Muscle layer of colon (tissue), 2 donors: ENCODE results near the gene KIF1C.
"Not testable (repeated sequence)": the region's sequence is repeated elsewhere in the genome, so short reads cannot be mapped to it uniquely, and the experiment has no call there.

Experiments
- H3K27ac ChIP-seq: one replicate; pipeline ENCODE4 v1.7.0; 2013; ENCODE audit warnings: low read depth, mild to moderate bottlenecking, low read length, moderate library complexity
- H3K27me3 ChIP-seq, 2 donors: one replicate each; pipeline ENCODE4 v1.7.0; 2013; ENCODE audit warnings: low read length in 2 of 2, mild to moderate bottlenecking in 2 of 2; ENCODE audit not compliant: insufficient read depth in 2 of 2, control insufficient read depth in 1 of 2
- H3K36me3 ChIP-seq: one replicate; pipeline ENCODE4 v1.7.0; 2013; ENCODE audit warnings: mild to moderate bottlenecking, low read length; ENCODE audit not compliant: insufficient read depth
- H3K4me1 ChIP-seq: one replicate; pipeline ENCODE4 v1.7.0; 2013; ENCODE audit warnings: mild to moderate bottlenecking, low read length; ENCODE audit not compliant: insufficient read depth
- H3K4me3 ChIP-seq, 2 donors: one replicate each; pipeline ENCODE4 v1.7.0; 2013; ENCODE audit warnings: low read length in 2 of 2, low read depth in 1 of 2, mild to moderate bottlenecking in 1 of 2, moderate library complexity in 1 of 2
- H3K9ac ChIP-seq: one replicate; pipeline ENCODE4 v1.7.0; 2013; ENCODE audit warnings: low read length
- H3K9me3 ChIP-seq: one replicate; pipeline ENCODE4 v1.7.0; 2013; ENCODE audit warnings: mild to moderate bottlenecking, low read length
- donor health status: abdominal sarcoma.
- donor health status: Adenocarcinoma of cecum.

The KIF1C gene

DNA sequence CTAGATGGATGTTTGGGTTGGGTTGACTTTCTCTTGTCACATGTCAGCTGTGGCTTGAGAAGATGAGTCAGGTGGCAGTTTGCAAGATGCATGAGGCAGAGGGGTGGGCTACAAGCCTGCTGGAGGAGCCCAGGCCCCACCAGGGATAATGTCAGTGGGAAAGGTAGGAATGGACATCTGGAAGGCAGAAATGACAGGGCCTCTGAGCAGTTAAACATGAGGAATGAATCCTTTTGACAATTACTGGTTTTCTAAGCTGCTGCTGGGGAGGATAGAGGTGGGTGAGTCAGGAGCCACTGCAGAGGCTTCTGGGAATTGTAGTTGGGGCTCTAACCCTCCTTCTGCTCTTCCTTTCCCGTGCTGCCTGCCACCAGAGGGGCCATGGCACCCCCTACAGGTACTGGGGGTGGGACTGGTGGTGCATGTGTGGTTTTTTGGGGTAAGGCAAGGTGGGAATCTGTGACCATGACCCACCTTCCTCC lies 21.8 kb downstream of the KIF1C start:
- Histone ChIP-seq H3K9ac (no peak overlapping the region), H3K27ac (no peak overlapping the region)

GRCh38 chr17:5020502-5021023 lies 22.8 kb downstream of the KIF1C start:
- H3K4me3 ChIP-seq, result no peak overlapping the region
- H3K9ac ChIP-seq, result no peak overlapping the region
- H3K27me3 ChIP-seq, result no peaks in the 10 kb centered on the region
- H3K4me1 ChIP-seq, result no peaks in the 10 kb centered on the region
- no peaks in the 10 kb centered on the region for H3K9me3 ChIP-seq
- H3K36me3 ChIP-seq, result peaks cover 45% of the 10 kb centered on the region
- H3K27ac ChIP-seq, result no peak overlapping the region

More for the DNA sequence above, 21.8 kb downstream of the KIF1C start:
- no peaks in the 10 kb centered on the region for H3K4me1 ChIP-seq
- peaks cover 52% of the 10 kb centered on the region for H3K36me3 ChIP-seq
- H3K27me3 ChIP-seq, result no peaks in the 10 kb centered on the region
- H3K4me3 ChIP-seq, result no peak overlapping the region
- H3K9me3 ChIP-seq, result no peaks in the 10 kb centered on the region

DNA sequence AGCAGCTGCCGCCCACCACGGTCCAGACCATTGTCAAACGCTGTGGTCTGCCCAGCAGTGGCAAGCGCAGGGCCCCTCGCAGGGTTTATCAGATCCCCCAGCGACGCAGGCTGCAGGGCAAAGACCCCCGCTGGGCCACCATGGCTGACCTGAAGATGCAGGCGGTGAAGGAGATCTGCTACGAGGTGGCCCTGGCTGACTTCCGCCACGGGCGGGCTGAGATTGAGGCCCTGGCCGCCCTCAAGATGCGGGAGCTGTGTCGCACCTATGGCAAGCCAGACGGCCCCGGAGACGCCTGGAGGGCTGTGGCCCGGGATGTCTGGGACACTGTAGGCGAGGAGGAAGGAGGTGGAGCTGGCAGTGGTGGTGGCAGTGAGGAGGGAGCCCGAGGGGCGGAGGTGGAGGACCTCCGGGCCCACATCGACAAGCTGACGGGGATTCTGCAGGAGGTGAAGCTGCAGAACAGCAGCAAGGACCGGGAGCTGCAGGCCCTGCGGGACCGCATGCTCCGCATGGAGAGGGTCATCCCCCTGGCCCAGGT lies 24.5 kb downstream of the KIF1C start:
- Histone ChIP-seq H3K9ac (no peak overlapping the region), H3K36me3 (peaks cover 41% of the 10 kb centered on the region)

DNA sequence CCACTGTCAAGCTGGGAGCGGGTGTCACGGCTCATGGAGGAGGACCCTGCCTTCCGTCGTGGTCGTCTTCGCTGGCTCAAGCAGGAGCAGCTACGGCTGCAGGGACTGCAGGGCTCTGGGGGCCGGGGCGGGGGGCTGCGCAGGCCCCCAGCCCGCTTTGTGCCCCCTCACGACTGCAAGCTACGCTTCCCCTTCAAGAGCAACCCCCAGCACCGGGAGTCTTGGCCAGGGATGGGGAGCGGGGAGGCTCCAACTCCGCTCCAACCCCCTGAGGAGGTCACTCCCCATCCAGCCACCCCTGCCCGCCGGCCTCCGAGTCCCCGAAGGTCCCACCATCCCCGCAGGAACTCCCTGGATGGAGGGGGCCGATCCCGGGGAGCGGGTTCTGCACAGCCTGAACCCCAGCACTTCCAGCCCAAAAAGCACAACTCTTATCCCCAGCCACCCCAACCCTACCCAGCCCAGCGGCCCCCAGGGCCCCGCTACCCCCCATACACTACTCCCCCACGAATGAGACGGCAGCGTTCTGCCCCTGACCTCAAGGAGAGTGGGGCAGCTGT lies 25.9 kb downstream of the KIF1C start:
- Histone ChIP-seq H3K27me3 (no peaks in the 10 kb centered on the region), H3K27ac (no peak overlapping the region), H3K9ac (no peak overlapping the region), H3K4me1 (no peaks in the 10 kb centered on the region), H3K36me3 (peaks cover 38% of the 10 kb centered on the region), H3K9me3 (no peaks in the 10 kb centered on the region), H3K4me3 (no peak overlapping the region)

More for the DNA sequence above, 24.5 kb downstream of the KIF1C start:
- Histone ChIP-seq H3K27me3 (no peaks in the 10 kb centered on the region), H3K9me3 (no peaks in the 10 kb centered on the region), H3K4me3 (no peak overlapping the region), H3K4me1 (no peaks in the 10 kb centered on the region), H3K27ac (no peak overlapping the region)

DNA sequence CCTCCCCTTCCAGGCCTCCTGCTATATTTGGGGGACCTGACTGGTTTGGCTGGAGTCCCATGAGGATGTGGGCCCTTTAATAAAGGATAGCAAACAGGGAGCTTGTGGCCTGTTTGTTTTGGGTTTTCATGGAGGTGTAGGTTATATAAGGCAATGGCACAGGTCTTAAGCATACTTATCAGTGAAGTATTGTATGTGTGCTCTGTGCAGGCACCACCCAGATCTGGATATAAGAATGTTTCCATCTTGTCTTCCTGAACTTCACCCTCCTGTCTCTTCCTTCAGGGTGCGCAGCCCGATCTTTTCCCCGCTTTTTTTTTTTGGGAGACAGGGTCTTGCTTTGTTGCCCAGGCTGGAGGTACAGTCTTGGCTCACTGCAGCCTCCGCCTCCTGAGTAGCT lies 26.9 kb downstream of the KIF1C start:
- H3K9me3 ChIP-seq, result no peaks in the 10 kb centered on the region
- no peaks in the 10 kb centered on the region for H3K27me3 ChIP-seq
- H3K4me3 ChIP-seq, result no peak overlapping the region
- H3K36me3 ChIP-seq, result peaks cover 28% of the 10 kb centered on the region
- no peak overlapping the region for H3K9ac ChIP-seq
- H3K4me1 ChIP-seq, result no peaks in the 10 kb centered on the region
- no peak overlapping the region for H3K27ac ChIP-seq

DNA sequence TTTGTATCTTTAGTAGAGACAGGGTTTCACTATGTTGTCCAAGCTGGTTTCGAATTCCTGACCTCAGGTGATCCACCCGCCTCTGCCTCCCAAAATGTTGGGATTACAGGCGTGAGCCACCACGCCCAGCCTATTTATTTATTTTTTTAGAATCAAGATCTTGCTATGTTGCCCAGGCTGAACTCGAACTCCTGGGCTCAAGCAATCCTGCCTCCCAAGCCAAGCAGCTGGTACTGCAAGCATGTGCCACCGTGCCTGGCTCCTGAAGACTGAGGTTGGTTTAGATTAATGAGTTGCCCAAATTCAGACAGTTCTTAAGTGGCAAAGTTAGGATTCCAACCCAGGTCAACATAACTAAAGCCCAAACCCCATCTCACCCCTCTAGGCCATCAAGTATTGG lies 29.5 kb downstream of the KIF1C start:
- Histone ChIP-seq H3K4me3 (no peak overlapping the region), H3K4me1 (no peaks in the 10 kb centered on the region), H3K27me3 (no peaks in the 10 kb centered on the region), H3K27ac (no peak overlapping the region), H3K9me3 (no peaks in the 10 kb centered on the region), H3K9ac (no peak overlapping the region), H3K36me3 (peaks cover 5% of the 10 kb centered on the region)

GRCh38 chr17:5027916-5028315 lies 30.2 kb downstream of the KIF1C start:
- H3K27me3 ChIP-seq, result no peaks in the 10 kb centered on the region
- no peaks in the 10 kb centered on the region for H3K36me3 ChIP-seq
- H3K9me3 ChIP-seq, result no peaks in the 10 kb centered on the region
- H3K27ac ChIP-seq, result no peak overlapping the region
- no peak overlapping the region for H3K4me3 ChIP-seq
- H3K4me1 ChIP-seq, result no peaks in the 10 kb centered on the region
- H3K9ac ChIP-seq, result no peak overlapping the region

DNA sequence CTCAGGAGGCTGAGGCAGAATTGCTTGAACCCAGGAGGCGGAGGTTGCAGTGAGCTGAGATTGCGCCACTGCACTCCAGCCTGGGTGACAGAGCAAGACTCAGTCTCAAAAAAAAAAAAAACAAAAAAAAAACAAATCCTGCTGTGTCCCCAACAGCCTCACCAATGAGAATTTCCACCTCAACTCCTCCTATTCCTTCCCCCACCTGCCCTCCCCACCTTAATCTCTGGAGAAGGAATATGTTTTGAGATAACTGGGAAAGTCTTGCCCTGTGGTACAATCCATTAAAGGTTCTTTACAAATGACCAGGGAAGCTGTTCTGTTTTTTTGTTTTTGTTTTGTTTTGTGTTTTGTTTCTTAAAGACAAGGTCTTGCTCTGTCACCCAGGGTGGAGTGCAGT lies 32.4 kb downstream of the KIF1C start:
- H3K36me3 ChIP-seq, H3K27ac ChIP-seq, H3K9me3 ChIP-seq, H3K4me1 ChIP-seq, H3K27me3 ChIP-seq, H3K4me3 ChIP-seq, H3K9ac ChIP-seq: not testable (repeated sequence)

GRCh38 chr17:5031365-5032082 lies 33.8 kb downstream of the KIF1C start:
- Histone ChIP-seq H3K27me3 (peaks cover 0 to 5% of the 10 kb centered on the region in 2 donors), H3K4me1 (no peaks in the 10 kb centered on the region), H3K9me3 (no peaks in the 10 kb centered on the region), H3K27ac (no peak overlapping the region), H3K4me3 (peak overlapping the region; percentile 23 to 61), H3K36me3 (no peaks in the 10 kb centered on the region), H3K9ac (no peak overlapping the region)

DNA sequence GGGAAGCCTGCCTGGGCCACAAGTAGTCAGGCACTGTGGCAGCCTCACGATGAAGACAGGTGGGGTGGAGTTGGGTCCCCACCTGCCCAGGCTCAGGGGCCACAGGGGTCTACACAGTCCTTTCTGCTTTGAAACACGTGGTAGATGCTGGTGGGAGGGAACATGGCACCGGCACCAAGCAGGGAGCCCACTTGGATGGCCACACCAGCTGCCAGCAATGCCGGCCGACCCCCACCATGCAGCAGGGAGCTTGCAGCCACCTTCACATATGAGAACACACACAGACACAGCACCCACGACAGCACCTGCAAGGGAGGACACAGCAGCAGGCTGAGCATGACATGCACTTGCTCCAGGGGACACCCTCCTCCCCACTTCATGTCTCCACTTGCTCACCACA lies 35.1 kb downstream of the KIF1C start:
- Histone ChIP-seq H3K36me3 (no peaks in the 10 kb centered on the region), H3K4me1 (no peaks in the 10 kb centered on the region), H3K27ac (no peak overlapping the region), H3K4me3 (no peak overlapping the region), H3K9ac (no peak overlapping the region), H3K9me3 (no peaks in the 10 kb centered on the region), H3K27me3 (peaks cover 0 to 5% of the 10 kb centered on the region in 2 donors)

DNA sequence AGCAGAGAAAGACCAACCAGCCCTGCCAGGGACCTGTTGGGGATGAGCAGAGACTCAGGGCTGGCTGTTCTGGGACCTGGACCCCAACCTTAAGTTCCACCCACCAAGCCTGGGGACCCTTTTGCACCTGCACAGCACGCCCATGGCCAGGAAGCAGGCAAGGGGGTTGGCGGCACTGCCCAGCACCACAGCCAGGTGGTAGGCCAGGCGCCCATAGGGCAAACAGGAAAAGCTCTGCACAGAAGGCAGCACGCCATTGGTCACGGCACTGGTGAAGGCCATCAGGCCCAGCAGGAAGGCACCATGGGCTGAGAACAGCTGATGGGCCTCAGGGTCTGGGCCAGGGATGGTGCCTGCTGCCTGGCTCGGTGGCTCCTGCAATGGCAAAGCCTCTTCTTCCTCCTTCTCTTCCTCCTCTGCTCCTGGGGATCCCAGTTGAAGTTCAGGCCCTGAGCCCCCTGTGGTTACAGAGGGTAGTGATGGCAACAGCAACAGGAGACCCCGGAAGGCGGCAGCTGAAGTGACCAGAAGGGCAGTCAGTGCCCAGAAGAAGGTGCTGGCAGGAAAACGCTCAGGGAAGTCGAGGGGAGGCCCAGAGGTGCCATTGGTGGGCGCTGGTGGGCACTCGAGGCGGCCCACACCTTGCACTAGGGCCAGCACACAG lies 35.7 kb downstream of the KIF1C start:
- no peaks in the 10 kb centered on the region for H3K36me3 ChIP-seq
- H3K4me3 ChIP-seq, result no peak overlapping the region
- H3K27ac ChIP-seq, result no peak overlapping the region
- H3K4me1 ChIP-seq, result no peaks in the 10 kb centered on the region
- H3K9me3 ChIP-seq, result no peaks in the 10 kb centered on the region
- H3K27me3 ChIP-seq, result peaks cover 0 to 5% of the 10 kb centered on the region in 2 donors
- no peak overlapping the region for H3K9ac ChIP-seq
